Measurements from ENCODE around the gene IFITM5. TPM values are rescaled to one million over a fixed set of nuclear protein-coding genes. Genes with fewer than 3 reads are reported as not detected.
A peak's percentile ranks its signal among the peaks of the same experiment; 100 is the strongest.
"Not testable (repeated sequence)": the region's sequence is repeated elsewhere in the genome, so short reads cannot be mapped to it uniquely, and the experiment has no call there.

The IFITM5 gene
- total RNA-seq, 1 donor from 2014 or later: not detected

DNA sequence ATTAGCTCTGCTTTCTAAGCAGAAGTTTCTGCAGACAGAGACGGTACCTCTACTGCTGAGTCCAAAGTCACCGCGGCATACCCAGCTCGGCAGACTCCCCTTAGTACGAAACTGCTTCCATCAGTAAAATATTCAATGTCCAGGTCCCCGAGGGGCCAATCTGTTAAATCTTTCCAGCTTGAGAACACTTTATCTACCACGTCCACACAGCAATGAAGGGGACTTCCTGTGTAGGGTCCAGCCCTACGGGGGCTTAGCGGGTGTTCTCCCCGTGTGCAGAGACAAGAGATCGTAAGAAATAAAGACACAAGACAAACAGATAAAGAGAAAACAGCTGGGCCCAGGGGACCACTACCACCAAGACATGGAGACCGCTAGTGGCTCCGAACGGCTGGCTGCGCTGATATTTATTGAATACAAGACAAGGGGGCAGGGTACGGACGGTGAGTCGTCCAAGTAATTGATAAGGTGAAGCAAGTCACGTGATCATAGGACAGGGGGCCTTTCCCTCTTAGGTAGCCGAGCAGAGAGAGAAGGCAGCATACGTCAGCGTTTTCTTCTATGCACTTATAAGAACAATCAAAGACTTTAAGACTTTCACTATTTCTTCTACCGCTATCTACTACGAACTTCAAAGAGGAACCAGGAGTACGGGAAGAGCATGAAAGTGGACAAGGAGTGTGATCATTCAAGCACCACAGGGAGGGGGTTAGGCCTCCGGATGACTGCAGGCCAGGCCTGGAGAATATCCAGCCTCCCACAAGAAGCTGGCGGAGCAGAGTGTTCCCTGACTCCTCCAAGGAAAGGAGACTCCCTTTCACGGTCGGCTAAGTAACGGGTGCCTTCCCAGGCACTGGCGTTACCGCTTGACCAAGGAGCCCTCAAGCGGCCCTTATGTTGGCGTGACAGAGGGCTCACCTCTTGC lies 25.5 kb upstream of the IFITM5 start:
- Mint-ChIP-seq H3K4me1 (ENCODE audit: low read depth) (peaks cover 56% of the 10 kb centered on the region), H3K36me3 (ENCODE audit: low read depth) (peaks cover 15% of the 10 kb centered on the region), H3K27ac (peak overlapping the region; percentile 62)
- H3K4me3 Mint-ChIP-seq (ENCODE audit: low read depth); H3K9me3 Mint-ChIP-seq; intact Hi-C loops (cut with micrococcal nuclease); DNase-seq (ENCODE audit: low spot score); H3K27me3 Mint-ChIP-seq (ENCODE audit: low read depth): not testable (repeated sequence)

DNA sequence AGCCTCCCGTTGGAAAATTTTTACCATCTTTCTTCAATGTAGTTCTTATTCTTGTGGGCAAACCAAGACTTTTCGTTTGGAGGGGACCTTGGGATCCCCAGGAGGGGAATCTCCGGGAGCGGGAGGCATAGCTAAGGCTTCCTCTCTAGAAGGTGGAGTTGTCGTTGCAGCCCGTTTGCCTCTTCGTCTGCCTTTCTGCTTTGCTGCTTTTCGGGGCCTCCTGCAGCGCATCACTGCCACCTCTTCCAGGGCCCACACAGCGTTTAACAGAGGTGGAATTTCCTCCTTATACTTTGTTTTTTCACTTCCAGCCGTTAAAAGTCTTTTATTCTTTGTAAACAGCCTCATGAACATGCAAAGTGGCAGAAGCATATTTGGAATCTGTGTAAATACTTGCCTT lies 24.8 kb upstream of the IFITM5 start:
- Mint-ChIP-seq H3K36me3 (ENCODE audit: low read depth) (peaks cover 13% of the 10 kb centered on the region), H3K4me1 (ENCODE audit: low read depth) (peaks cover 53% of the 10 kb centered on the region), H3K27me3 (ENCODE audit: low read depth) (no peaks in the 10 kb centered on the region), H3K27ac (peak overlapping the region; percentile 5), H3K9me3 (no peaks in the 10 kb centered on the region), H3K4me3 (ENCODE audit: low read depth) (no peak overlapping the region)
- intact Hi-C loops (cut with micrococcal nuclease): no loop called here
- DNase-seq (ENCODE audit: low spot score): no peak

DNA sequence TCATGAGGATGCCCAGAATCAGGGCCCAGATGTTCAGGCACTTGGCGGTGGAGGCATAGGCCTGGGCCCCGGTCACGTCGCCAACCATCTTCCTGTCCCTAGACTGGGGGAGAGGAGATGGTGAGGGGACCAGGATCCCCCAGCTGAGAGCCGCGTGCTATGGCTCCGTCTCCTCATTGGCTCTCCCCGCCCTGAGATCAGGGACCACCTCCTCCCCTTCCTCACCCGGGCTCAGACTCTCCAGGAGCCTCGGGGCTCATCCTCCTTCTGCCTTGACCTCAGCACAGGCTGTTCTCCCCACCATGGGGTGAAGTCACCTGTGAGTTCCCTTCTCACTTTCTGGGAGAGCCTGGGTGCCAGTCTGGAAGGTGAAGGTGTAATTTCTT lies 20.6 kb upstream of the IFITM5 start:
- intact Hi-C loops (cut with micrococcal nuclease); DNase-seq (ENCODE audit: low spot score); H3K9me3 Mint-ChIP-seq; H3K27me3 Mint-ChIP-seq (ENCODE audit: low read depth): not testable (repeated sequence)
- Mint-ChIP-seq H3K4me3 (ENCODE audit: low read depth) (peak overlapping the region; percentile 79), H3K36me3 (ENCODE audit: low read depth) (peaks cover 38% of the 10 kb centered on the region), H3K27ac (peak overlapping the region; percentile 67), H3K4me1 (ENCODE audit: low read depth) (peaks cover 38% of the 10 kb centered on the region)

DNA sequence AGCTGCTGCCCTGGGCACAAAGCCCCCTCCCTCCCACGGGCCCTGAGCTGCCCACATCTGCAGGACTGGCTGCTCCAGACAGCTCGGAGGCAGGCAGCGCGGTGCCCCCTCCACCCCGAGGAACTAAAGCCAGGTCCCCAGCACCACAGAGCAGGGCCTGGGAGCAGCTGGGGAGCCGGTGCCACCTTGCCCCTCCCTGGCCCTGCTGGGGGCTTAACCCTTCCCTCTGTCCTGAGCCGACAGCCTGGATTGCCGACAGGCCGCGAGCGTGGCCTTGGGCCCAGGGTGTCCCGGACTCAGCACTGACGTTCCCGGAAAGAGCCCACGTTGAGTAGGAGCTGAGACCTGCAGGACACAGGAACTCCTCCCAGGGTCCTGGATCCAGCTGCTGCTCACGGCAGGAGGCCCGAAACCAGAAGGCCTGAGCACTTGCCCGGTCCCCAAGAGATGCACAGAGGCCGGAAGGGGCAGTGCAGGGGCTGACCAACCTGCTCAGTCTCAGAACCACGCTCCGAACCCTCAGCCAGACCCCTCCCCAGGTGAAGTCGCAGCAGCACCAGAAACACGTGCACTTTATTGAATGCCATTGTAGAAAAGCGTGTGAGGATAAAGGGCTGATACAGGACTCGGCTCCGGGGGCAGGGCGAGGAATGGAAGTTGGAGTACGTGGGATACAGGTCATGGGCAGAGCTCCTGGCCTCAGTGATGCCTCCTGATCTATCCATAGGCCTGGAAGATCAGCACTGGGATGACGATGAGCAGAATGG lies 20.0 kb upstream of the IFITM5 start:
- H3K9me3 Mint-ChIP-seq; intact Hi-C loops (cut with micrococcal nuclease); H3K27me3 Mint-ChIP-seq (ENCODE audit: low read depth); DNase-seq (ENCODE audit: low spot score): not testable (repeated sequence)
- Mint-ChIP-seq H3K4me3 (ENCODE audit: low read depth) (peak overlapping the region; percentile 79), H3K36me3 (ENCODE audit: low read depth) (peaks cover 44% of the 10 kb centered on the region), H3K27ac (peak overlapping the region; percentile 67), H3K4me1 (ENCODE audit: low read depth) (peaks cover 32% of the 10 kb centered on the region)

DNA sequence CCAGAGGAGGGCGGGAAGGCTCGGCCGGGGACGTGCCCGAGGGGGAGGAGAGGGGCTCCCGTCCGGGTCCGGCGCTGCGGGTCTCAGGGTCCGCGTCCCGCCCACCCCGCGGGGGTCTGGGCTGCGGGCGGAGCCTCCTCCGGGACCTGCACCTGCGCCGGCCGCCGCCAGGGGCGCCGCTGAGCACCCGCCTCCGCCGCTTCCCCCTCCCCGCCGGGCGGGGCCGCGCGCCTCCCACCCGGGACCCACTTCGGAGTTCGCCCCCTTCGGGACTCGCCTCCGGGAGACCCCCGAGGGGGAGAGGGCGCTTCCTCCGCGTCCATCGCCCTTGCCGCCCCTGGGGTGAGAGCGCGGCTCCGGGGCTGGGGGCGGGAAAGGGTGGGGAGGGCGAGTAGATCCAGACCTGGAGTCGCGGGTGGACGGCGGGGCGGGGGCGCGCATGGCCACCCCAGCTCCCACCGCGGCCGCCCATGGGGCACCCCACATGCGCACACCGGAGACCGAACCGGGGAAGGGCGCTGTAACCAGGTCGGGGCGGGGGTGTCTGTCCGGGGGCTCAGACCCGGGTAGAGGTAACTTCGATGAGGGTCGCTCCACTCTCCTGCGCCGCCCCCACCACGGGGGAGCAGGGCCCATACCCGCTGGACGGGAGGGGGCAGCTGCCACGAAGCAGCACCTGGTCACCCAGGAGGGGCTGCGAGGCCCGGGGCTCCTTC lies 19.2 kb upstream of the IFITM5 start:
- H3K4me3 Mint-ChIP-seq (ENCODE audit: low read depth); H3K9me3 Mint-ChIP-seq; intact Hi-C loops (cut with micrococcal nuclease); H3K27ac Mint-ChIP-seq; DNase-seq (ENCODE audit: low spot score); H3K27me3 Mint-ChIP-seq (ENCODE audit: low read depth): not testable (repeated sequence)
- Mint-ChIP-seq H3K36me3 (ENCODE audit: low read depth) (peaks cover 49% of the 10 kb centered on the region), H3K4me1 (ENCODE audit: low read depth) (peaks cover 28% of the 10 kb centered on the region)

DNA sequence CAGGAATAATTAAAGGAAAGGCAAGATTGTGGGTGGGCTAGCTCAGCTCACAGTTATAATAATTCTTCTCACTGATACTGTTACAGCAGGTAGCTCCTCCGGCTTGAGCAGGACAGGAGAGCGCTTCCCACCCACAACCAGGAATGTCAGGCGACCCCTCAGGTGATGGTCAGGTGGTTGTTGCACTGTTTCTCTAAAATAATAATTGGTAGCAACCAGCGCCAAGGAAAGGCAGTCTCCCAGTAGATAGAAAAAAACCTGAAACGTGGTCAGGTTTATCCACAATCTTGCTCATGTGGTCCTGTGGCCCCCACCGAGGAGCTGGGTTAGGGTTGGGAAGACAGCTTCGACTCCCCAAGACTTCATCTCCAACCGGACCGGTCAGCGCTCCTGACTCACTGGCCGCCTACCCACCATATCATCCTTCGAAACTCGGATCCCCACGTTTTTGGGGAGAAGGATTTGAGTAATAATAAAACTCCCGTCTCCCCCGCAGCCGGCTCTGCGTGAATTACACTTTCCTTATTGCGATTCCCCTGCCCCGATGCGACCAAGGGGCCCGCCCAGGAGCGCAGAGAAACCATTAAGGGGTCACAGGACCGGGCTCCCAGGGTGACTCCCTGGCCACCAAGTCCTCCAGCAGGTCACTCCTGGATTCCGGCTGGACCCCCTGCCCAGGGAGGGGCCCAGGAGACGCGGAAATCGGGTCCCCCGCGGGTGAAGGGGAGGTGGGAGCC lies 18.5 kb upstream of the IFITM5 start:
- intact Hi-C loops (cut with micrococcal nuclease); DNase-seq (ENCODE audit: low spot score); H3K27me3 Mint-ChIP-seq (ENCODE audit: low read depth); H3K9me3 Mint-ChIP-seq: not testable (repeated sequence)
- Mint-ChIP-seq H3K27ac (peak overlapping the region; percentile 88), H3K36me3 (ENCODE audit: low read depth) (peaks cover 49% of the 10 kb centered on the region), H3K4me1 (ENCODE audit: low read depth) (peaks cover 34% of the 10 kb centered on the region), H3K4me3 (ENCODE audit: low read depth) (peak overlapping the region; percentile 86)

DNA sequence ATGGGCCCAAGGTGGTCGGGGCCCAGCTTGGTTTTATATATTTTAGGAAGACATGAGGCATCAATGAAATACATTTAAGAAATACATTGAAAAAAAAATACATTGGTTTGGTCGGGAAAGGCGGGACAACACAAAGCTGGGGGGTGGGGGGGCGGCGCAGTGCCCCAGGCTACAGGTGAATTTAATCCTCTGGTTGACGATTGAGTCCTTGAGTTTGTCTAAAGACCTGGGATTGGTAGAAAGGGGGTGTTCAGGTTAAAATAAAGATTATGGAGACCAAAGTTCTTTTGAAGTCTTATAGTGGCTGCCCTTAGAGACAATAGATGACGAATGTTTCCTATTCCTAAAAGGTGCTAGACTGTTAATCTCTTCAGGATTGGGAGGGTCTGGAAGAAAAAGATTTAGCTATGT lies 17.6 kb upstream of the IFITM5 start:
- no peak for DNase-seq (ENCODE audit: low spot score)
- H3K4me1 Mint-ChIP-seq (ENCODE audit: low read depth): peaks cover 39% of the 10 kb centered on the region
- peak overlapping the region; percentile 86 for H3K4me3 Mint-ChIP-seq (ENCODE audit: low read depth)
- H3K27me3 Mint-ChIP-seq (ENCODE audit: low read depth): no peaks in the 10 kb centered on the region
- intact Hi-C loops (cut with micrococcal nuclease): no loop called here
- H3K27ac Mint-ChIP-seq: peak overlapping the region; percentile 88
- no peaks in the 10 kb centered on the region for H3K9me3 Mint-ChIP-seq
- H3K36me3 Mint-ChIP-seq (ENCODE audit: low read depth): peaks cover 51% of the 10 kb centered on the region

DNA sequence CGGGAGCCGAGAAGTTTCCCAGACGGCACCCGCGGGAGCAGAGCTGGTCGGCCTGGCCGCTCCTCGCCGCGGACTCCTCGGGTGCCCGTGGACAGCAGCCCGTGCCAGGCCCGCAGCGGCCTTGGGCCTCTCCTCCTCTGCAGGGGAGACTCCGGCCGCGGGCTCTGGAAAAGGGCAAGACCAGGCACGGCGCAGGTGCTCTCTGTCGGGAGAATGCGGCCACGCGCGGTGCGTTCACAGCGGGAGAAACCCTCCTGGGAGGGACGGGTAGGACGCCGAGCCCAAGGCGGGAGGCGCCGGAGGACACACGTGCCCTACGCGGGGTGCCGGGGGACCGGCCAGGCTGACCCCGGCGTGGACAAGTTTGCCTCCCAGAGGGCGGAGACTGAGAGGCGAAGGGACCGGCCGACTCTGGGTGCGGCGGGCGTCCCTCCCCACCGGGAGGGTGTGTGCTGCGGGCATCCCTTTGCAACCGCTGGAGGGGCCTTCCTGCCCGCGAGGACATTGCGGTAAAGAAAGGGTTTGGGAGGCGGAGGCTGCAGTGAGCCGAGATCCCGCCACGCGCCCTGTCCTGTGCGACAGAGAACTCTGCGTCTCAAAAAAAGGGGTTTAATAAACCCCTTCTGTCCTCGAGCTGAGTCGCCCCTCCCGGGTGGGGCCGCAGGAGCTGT lies 16.8 kb upstream of the IFITM5 start:
- H3K27me3 Mint-ChIP-seq (ENCODE audit: low read depth): no peaks in the 10 kb centered on the region
- H3K9me3 Mint-ChIP-seq: no peaks in the 10 kb centered on the region
- peaks cover 53% of the 10 kb centered on the region for H3K36me3 Mint-ChIP-seq (ENCODE audit: low read depth)
- H3K4me1 Mint-ChIP-seq (ENCODE audit: low read depth): peaks cover 42% of the 10 kb centered on the region
- H3K4me3 Mint-ChIP-seq (ENCODE audit: low read depth): peak overlapping the region; percentile 86
- intact Hi-C loops (cut with micrococcal nuclease): no loop called here
- DNase-seq (ENCODE audit: low spot score): no peak
- peak overlapping the region; percentile 88 for H3K27ac Mint-ChIP-seq

DNA sequence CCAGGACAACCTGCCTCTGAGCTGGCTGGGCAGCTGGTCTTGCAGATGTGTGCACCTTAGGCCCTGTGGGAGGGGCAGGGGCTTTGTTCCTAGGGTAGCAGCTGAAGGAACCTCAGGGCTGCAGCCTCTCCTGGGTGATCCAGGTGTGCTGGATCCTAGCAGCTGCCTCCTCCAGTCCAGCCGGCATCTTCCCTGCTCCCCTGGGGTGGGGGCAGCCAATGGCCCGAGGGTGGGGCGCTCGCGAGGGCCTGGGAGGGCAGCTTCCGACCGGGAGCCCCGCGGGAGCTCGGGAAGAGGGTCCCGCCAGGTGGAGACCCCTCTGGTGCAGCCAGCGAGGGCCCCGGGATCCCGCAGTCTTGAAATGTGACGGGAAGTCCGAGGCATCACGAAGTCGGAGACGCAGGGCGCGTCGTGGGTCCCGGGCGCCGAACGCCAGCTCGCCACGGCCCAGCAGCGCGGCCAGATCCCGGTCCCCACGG lies 16.2 kb upstream of the IFITM5 start:
- intact Hi-C loops (cut with micrococcal nuclease): no loop called here

DNA sequence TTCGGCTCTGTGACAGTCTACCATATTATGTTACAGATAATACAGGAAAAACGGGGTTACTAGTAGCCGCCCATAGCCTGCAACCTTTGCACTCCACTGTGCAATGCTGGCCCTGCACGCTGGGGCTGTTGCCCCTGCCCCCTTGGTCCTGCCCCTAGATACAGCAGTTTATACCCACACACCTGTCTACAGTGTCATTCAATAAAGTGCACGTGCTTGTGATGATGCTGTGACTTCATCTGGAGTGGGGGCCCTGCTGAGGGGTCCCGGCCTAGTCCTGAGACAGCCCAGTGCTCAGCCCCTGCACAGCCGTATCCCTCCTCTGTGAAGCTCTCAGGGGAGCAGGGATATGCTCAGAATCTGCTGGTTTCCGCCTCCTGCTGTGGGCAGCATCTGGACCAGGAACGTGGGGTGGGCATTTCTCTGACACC lies 15.7 kb upstream of the IFITM5 start:
- no peaks in the 10 kb centered on the region for H3K9me3 Mint-ChIP-seq
- peaks cover 35% of the 10 kb centered on the region for H3K4me1 Mint-ChIP-seq (ENCODE audit: low read depth)
- peak overlapping the region; percentile 90 for H3K4me3 Mint-ChIP-seq (ENCODE audit: low read depth)
- no peaks in the 10 kb centered on the region for H3K27me3 Mint-ChIP-seq (ENCODE audit: low read depth)
- peak overlapping the region; percentile 91 for H3K27ac Mint-ChIP-seq
- H3K36me3 Mint-ChIP-seq (ENCODE audit: low read depth): peaks cover 45% of the 10 kb centered on the region
- no peak for DNase-seq (ENCODE audit: low spot score)
- intact Hi-C loops (cut with micrococcal nuclease): no loop called here

More for the DNA sequence above, 16.2 kb upstream of the IFITM5 start:
- peaks cover 50% of the 10 kb centered on the region for H3K36me3 Mint-ChIP-seq (ENCODE audit: low read depth)
- H3K27me3 Mint-ChIP-seq (ENCODE audit: low read depth): no peaks in the 10 kb centered on the region
- H3K27ac Mint-ChIP-seq: peak overlapping the region; percentile 91
- peaks cover 39% of the 10 kb centered on the region for H3K4me1 Mint-ChIP-seq (ENCODE audit: low read depth)
- DNase-seq (ENCODE audit: low spot score): no peak
- H3K9me3 Mint-ChIP-seq: no peaks in the 10 kb centered on the region
- H3K4me3 Mint-ChIP-seq (ENCODE audit: low read depth): peak overlapping the region; percentile 90

DNA sequence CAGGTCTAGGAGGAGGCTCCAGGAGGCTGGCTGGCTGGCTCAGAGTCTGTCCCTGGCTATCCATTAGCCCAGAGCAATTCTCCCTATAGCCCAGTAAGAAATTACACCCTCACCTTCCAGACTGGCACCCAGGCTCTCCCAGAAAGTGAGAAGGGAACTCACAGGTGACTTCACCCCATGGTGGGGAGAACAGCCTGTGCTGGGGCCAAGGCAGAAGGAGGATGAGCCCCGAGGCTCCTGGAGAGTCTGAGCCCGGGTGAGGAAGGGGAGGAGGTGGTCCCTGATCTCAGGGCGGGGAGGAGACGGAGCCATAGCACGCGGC lies 15.2 kb upstream of the IFITM5 start:
- H3K4me3 Mint-ChIP-seq (ENCODE audit: low read depth): peak overlapping the region; percentile 90
- H3K4me1 Mint-ChIP-seq (ENCODE audit: low read depth): peaks cover 33% of the 10 kb centered on the region
- not testable (repeated sequence) for DNase-seq (ENCODE audit: low spot score); H3K27me3 Mint-ChIP-seq (ENCODE audit: low read depth); H3K9me3 Mint-ChIP-seq
- intact Hi-C loops (cut with micrococcal nuclease): loop anchor here (5.0 kb wide), 1 partner anchor 107 kb away; the partner anchor contains the start of genes BET1L and RIC8A
- peaks cover 46% of the 10 kb centered on the region for H3K36me3 Mint-ChIP-seq (ENCODE audit: low read depth)
- peak overlapping the region; percentile 91 for H3K27ac Mint-ChIP-seq

Measured in activated T-helper 2 cell treated with anti-CD3 and anti-CD28 coated beads, Interferon-gamma antibody, Interleukin-2, Interleukin-4, amounts not matched to agents 10 μg/mL and 5 μg/mL and 100 μg/mL, durations not matched to agents 14 hours and 24 hours and 36 hours (primary cell).